GM23248 (cell line): ENCODE data around the gene CCNF. TPM values are rescaled to one million over a fixed set of nuclear protein-coding genes. Genes with fewer than 3 reads are reported as not detected.

Source experiments
- DNase-seq: peaks from one replicate; pipeline ENCODE4 v3.0.0-alpha.2; 2015
- H2AFZ ChIP-seq: fragments of 200-600 bp; sonication (generic); 2 replicates; pipeline ENCODE4 v1.6.1; 2016; ENCODE audit warnings: antibody characterized with exemption
- H3F3A ChIP-seq: fragments of 200-600 bp; sonication (generic); 2 replicates; pipeline ENCODE4 v1.6.1; 2016; ENCODE audit warnings: mild to moderate bottlenecking, antibody characterized with exemption, mixed run types; ENCODE audit not compliant: insufficient read depth
- H3K27ac ChIP-seq: fragments of 200-600 bp; sonication (generic); 2 replicates; pipeline ENCODE4 v1.5.1; 2016; ENCODE audit warnings: mild to moderate bottlenecking
- H3K27me3 ChIP-seq: fragments of 200-600 bp; sonication (generic); replicated peaks from 2 replicates; pipeline ENCODE4 v1.6.1; 2016; ENCODE audit warnings: mild to moderate bottlenecking; ENCODE audit not compliant: insufficient read depth
- H3K36me3 ChIP-seq: fragments of 200-600 bp; sonication (generic); 2 replicates; pipeline ENCODE4 v1.6.1; 2016; ENCODE audit warnings: low read depth, mild to moderate bottlenecking
- H3K4me1 ChIP-seq: fragments of 200-600 bp; sonication (generic); 2 replicates; pipeline ENCODE4 v1.6.1; 2016; ENCODE audit warnings: mild to moderate bottlenecking; ENCODE audit not compliant: insufficient read depth
- H3K4me2 ChIP-seq: fragments of 200-600 bp; sonication (generic); one replicate; pipeline ENCODE4 v1.6.1; 2016; ENCODE audit warnings: mild to moderate bottlenecking; ENCODE audit not compliant: unreplicated experiment
- H3K4me3 ChIP-seq: fragments of 200-600 bp; sonication (generic); 2 replicates; pipeline ENCODE4 v1.5.1; 2016; ENCODE audit warnings: mild to moderate bottlenecking
- H3K79me2 ChIP-seq: fragments of 200-600 bp; sonication (generic); 2 replicates; pipeline ENCODE4 v1.6.1; 2016; ENCODE audit warnings: mild to moderate bottlenecking; ENCODE audit not compliant: insufficient read depth
- H3K9ac ChIP-seq: fragments of 200-600 bp; sonication (generic); 2 replicates; pipeline ENCODE4 v1.6.1; 2016; ENCODE audit warnings: mild to moderate bottlenecking
- H3K9me2 ChIP-seq: fragments of 200-600 bp; sonication (generic); 2 replicates; pipeline ENCODE4 v1.6.1; 2016; ENCODE audit warnings: mixed run types, mild to moderate bottlenecking, moderate library complexity; ENCODE audit not compliant: insufficient read depth
- H3K9me3 ChIP-seq: fragments of 200-600 bp; sonication (generic); one replicate; pipeline ENCODE4 v1.6.1; 2017; ENCODE audit warnings: low read depth
- H4K20me1 ChIP-seq: fragments of 200-600 bp; sonication (generic); 2 replicates; pipeline ENCODE4 v1.6.0; 2016; ENCODE audit not compliant: insufficient read depth
- EZH2 ChIP-seq: fragments of 200-600 bp; sonication (generic); IDR thresholded peaks from 2 replicates; pipeline ENCODE4 v1.6.1; 2018; ENCODE audit warnings: antibody characterized with exemption, mild to moderate bottlenecking; ENCODE audit not compliant: insufficient read depth, poor library complexity, severe bottlenecking
- EZH2phosphoT487 ChIP-seq: fragments of 200-600 bp; sonication (generic); IDR thresholded peaks from 2 replicates; pipeline ENCODE4 v1.6.1; 2018; ENCODE audit warnings: antibody characterized with exemption, moderate library complexity, mild to moderate bottlenecking, low read depth; ENCODE audit not compliant: insufficient read depth
- WGBS, 2 experiments: methylation state at CpG; one replicate each; pipeline ENCODE4 v1.1.6; 2015 to 2017; ENCODE audit warnings: low lambda C conversion rate in 2 of 2, low coverage in 1 of 2; ENCODE audit errors: missing lambda C conversion rate in 2 of 2; 5-methylcytosine and 5-hydroxymethylcytosine counted together
- in situ Hi-C: fragments of 300-500 bp; cut with MboI; formaldehyde crosslinking; loops from 2 replicates; pipeline ENCODE4 v1.15.0; 2020
- polyA plus RNA-seq: library from polyadenylated mRNA; unstranded; fragments of >200 nt; fragmentation: Nextera tagmentation; extraction: Ambion mirVana; gene quantifications from 2 replicates; pipeline ENCODE4 v1.2.1, GENCODE V29; 2016
- total RNA-seq: library from RNA; depleted of rRNA; stranded (reverse); fragments of >200 nt; shearing (Covaris generic); gene quantifications from 2 replicates; pipeline ENCODE4 v1.2.3, GENCODE V29; 2014

The CCNF gene
- total and polyA plus RNA-seq, 2 experiments from 2014 or later: 9.3 to 11.5 TPM

GRCh38 chr16:2456551-2457153, 27.4 kb downstream of the CCNF start:
- H3K27me3 ChIP-seq: no peaks in the 10 kb centered on the region
- H3K4me3 ChIP-seq: no peak overlapping the region
- 97 to 98% methylated on average over 20 to 21 of the region's 21 CpGs for WGBS, 2 experiments
- H3K27ac ChIP-seq: no peak overlapping the region
- H4K20me1 ChIP-seq: no peaks in the 10 kb centered on the region
- TF ChIP-seq EZH2phosphoT487 (no peak), EZH2 (no peak)
- no peak overlapping the region for H2AFZ ChIP-seq
- no peaks in the 10 kb centered on the region for H3F3A ChIP-seq
- in situ Hi-C loops: no loop called here
- H3K4me2 ChIP-seq: no peak overlapping the region
- no peaks in the 10 kb centered on the region for H3K9me2 ChIP-seq
- no peaks in the 10 kb centered on the region for H3K9me3 ChIP-seq
- H3K4me1 ChIP-seq: no peaks in the 10 kb centered on the region
- DNase-seq: no peak
- no peaks in the 10 kb centered on the region for H3K36me3 ChIP-seq
- no peaks in the 10 kb centered on the region for H3K79me2 ChIP-seq
- no peak overlapping the region for H3K9ac ChIP-seq

GRCh38 chr16:2457267-2457666, 28.0 kb downstream of the CCNF start:
- in situ Hi-C loops: no loop called here
- no peak overlapping the region for H2AFZ ChIP-seq
- H3F3A ChIP-seq: no peaks in the 10 kb centered on the region
- H3K4me3 ChIP-seq: no peak overlapping the region
- no peak for TF ChIP-seq EZH2
- no peak for TF ChIP-seq EZH2phosphoT487
- no peaks in the 10 kb centered on the region for H3K27me3 ChIP-seq
- H3K4me2 ChIP-seq: no peak overlapping the region
- no peaks in the 10 kb centered on the region for H3K9me3 ChIP-seq
- DNase-seq: no peak
- no peaks in the 10 kb centered on the region for H3K36me3 ChIP-seq
- no peaks in the 10 kb centered on the region for H4K20me1 ChIP-seq
- H3K79me2 ChIP-seq: no peaks in the 10 kb centered on the region
- WGBS, 2 experiments: 70 to 72% methylated on average over 13 of the region's 13 CpGs
- H3K9ac ChIP-seq: no peak overlapping the region
- no peaks in the 10 kb centered on the region for H3K4me1 ChIP-seq
- H3K9me2 ChIP-seq: no peaks in the 10 kb centered on the region
- H3K27ac ChIP-seq: no peak overlapping the region

DNA sequence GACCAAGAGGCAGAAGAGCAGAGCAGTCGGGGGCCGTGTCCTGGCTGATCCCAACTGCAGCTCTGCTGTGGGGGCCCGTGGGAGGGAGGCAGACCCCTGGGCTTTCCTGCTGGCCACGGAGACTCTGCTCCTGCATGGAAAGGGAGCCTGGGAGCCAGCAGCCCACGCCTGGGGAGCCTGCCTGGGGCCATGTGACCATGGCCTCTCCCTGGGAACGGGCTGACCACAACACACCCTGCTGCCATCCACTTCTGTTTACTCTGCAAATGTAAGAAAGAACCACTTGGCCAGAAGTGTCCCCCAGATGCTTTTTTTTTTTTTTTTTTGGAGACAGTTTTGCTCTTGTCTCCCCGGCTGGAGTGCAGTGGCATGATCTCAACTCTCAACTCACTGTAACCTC, 28.7 kb downstream of the CCNF start:
- no peak overlapping the region for H3K27ac ChIP-seq
- WGBS, 2 experiments: 78 to 88% methylated on average over 7 of the region's 7 CpGs
- H3K4me2 ChIP-seq: no peak overlapping the region
- no peaks in the 10 kb centered on the region for H3K4me1 ChIP-seq
- H3K79me2 ChIP-seq: no peaks in the 10 kb centered on the region
- DNase-seq: no peak
- H3K4me3 ChIP-seq: no peak overlapping the region
- no peaks in the 10 kb centered on the region for H3F3A ChIP-seq
- TF ChIP-seq EZH2: no peak
- TF ChIP-seq EZH2phosphoT487: no peak
- H4K20me1 ChIP-seq: no peaks in the 10 kb centered on the region
- H3K27me3 ChIP-seq: no peaks in the 10 kb centered on the region
- H3K9me2 ChIP-seq: no peaks in the 10 kb centered on the region
- H3K36me3 ChIP-seq: no peaks in the 10 kb centered on the region
- in situ Hi-C loops: no loop called here
- no peaks in the 10 kb centered on the region for H3K9me3 ChIP-seq
- no peak overlapping the region for H3K9ac ChIP-seq
- no peak overlapping the region for H2AFZ ChIP-seq

GRCh38 chr16:2458887-2459646, 29.8 kb downstream of the CCNF start:
- no peak for DNase-seq
- H3K27me3 ChIP-seq: no peaks in the 10 kb centered on the region
- no peaks in the 10 kb centered on the region for H3K9me3 ChIP-seq
- TF ChIP-seq EZH2phosphoT487: no peak
- TF ChIP-seq EZH2: no peak
- H3K36me3 ChIP-seq: no peaks in the 10 kb centered on the region
- H3K4me1 ChIP-seq: no peaks in the 10 kb centered on the region
- H3F3A ChIP-seq: no peaks in the 10 kb centered on the region
- no peak overlapping the region for H3K27ac ChIP-seq
- 23 to 40% methylated on average over 12 to 18 of the region's 18 CpGs for WGBS, 2 experiments
- H3K9ac ChIP-seq: peak overlapping the region; percentile 76
- no peaks in the 10 kb centered on the region for H3K9me2 ChIP-seq
- H4K20me1 ChIP-seq: no peaks in the 10 kb centered on the region
- H3K4me2 ChIP-seq: peak overlapping the region; percentile 83
- no peaks in the 10 kb centered on the region for H3K79me2 ChIP-seq
- in situ Hi-C loops: no loop called here
- peak overlapping the region; percentile 94 for H2AFZ ChIP-seq
- H3K4me3 ChIP-seq: peak overlapping the region; percentile 78
